Measurements from ENCODE around the gene PRKN. TPM values are rescaled to one million over a fixed set of nuclear protein-coding genes. Genes with fewer than 3 reads are reported as not detected.

PRKN gene
- total RNA-seq, 1 donor from 2014 or later = 5.9 TPM

- no peak for DNase-seq
These were observed 1030.8 kb downstream of the PRKN start for GRCh38 chr6:161696801-161697200.

GRCh38 chr6:161694995-161695394 is 1032.6 kb downstream of the PRKN start:
- no peak for DNase-seq

GRCh38 chr6:161686655-161687054 is 1040.9 kb downstream of the PRKN start:
- no peak for DNase-seq

- DNase-seq = no peak
These were observed 1042.7 kb downstream of the PRKN start for GRCh38 chr6:161684731-161685475.

GRCh38 chr6:161683400-161683799 is 1044.2 kb downstream of the PRKN start:
- DNase-seq = no peak

GRCh38 chr6:161682982-161683381 is 1044.6 kb downstream of the PRKN start:
- DNase-seq = no peak

GRCh38 chr6:161679980-161680538 is 1047.5 kb downstream of the PRKN start:
- DNase-seq = no peak

GRCh38 chr6:161677188-161677587 is 1050.4 kb downstream of the PRKN start:
- no peak for DNase-seq

GRCh38 chr6:161676586-161676985 is 1051.0 kb downstream of the PRKN start:
- DNase-seq = no peak

GRCh38 chr6:161674930-161675682 is 1052.5 kb downstream of the PRKN start:
- no peak for DNase-seq

GRCh38 chr6:161673026-161673425 is 1054.5 kb downstream of the PRKN start:
- DNase-seq = no peak

- DNase-seq = no peak
These were observed 1056.4 kb downstream of the PRKN start for GRCh38 chr6:161671117-161671516.

GRCh38 chr6:161668665-161669064 is 1058.9 kb downstream of the PRKN start:
- DNase-seq = no peak

GRCh38 chr6:161667957-161668356 is 1059.6 kb downstream of the PRKN start:
- no peak for DNase-seq

GRCh38 chr6:161663682-161664081 is 1063.9 kb downstream of the PRKN start:
- no peak for DNase-seq

GRCh38 chr6:161660666-161661571 is 1066.6 kb downstream of the PRKN start:
- DNase-seq = no peak

GRCh38 chr6:161658211-161658610 is 1069.4 kb downstream of the PRKN start:
- DNase-seq = no peak

- no peak for DNase-seq
These were observed 1073.4 kb downstream of the PRKN start for GRCh38 chr6:161654209-161654608.

GRCh38 chr6:161651949-161652348 is 1075.6 kb downstream of the PRKN start:
- DNase-seq = no peak

GRCh38 chr6:161649841-161650240 is 1077.7 kb downstream of the PRKN start:
- DNase-seq = no peak

- DNase-seq = no peak
These were observed 1078.5 kb downstream of the PRKN start for GRCh38 chr6:161649068-161649467.

- no peak for DNase-seq
These were observed 1080.3 kb downstream of the PRKN start for GRCh38 chr6:161647234-161647633.

Measured in occipital lobe (tissue), 2 donors.